Neural progenitor cell (in vitro differentiated cells): ENCODE measurements around the gene CHD6. TPM values are rescaled to one million over a fixed set of nuclear protein-coding genes. Genes with fewer than 3 reads are reported as not detected.
A peak's percentile ranks its signal among the peaks of the same experiment; 100 is the strongest.

ENCODE experiments used
- DNase-seq: peaks from one replicate; pipeline ENCODE4 v3.0.0-alpha.2; 2016; ENCODE audit warnings: low spot score
- H2AFZ ChIP-seq: fragments of 200-600 bp; sonication (generic); replicated peaks from 2 replicates; pipeline ENCODE4 v1.6.1; 2016; ENCODE audit warnings: antibody characterized with exemption
- H3F3A ChIP-seq: fragments of 200-600 bp; sonication (generic); 2 replicates; pipeline ENCODE4 v1.6.1; 2016; ENCODE audit warnings: antibody characterized with exemption, low read depth
- H3K27ac ChIP-seq: fragments of 200-600 bp; sonication (generic); 2 replicates; pipeline ENCODE4 v1.5.1; 2016; ENCODE audit warnings: mild to moderate bottlenecking
- H3K27me3 ChIP-seq: fragments of 200-600 bp; sonication (generic); 2 replicates; pipeline ENCODE4 v1.6.1; 2016; ENCODE audit warnings: mild to moderate bottlenecking, moderate library complexity
- H3K36me3 ChIP-seq: fragments of 200-600 bp; sonication (generic); 2 replicates; pipeline ENCODE4 v1.5.1; 2016
- H3K4me1 ChIP-seq: fragments of 200-600 bp; sonication (generic); 2 replicates; pipeline ENCODE4 v1.6.1; 2016; ENCODE audit warnings: mixed run types
- H3K4me2 ChIP-seq: fragments of 200-600 bp; sonication (generic); 2 replicates; pipeline ENCODE4 v1.6.1; 2016
- H3K4me3 ChIP-seq: fragments of 200-600 bp; sonication (generic); 2 replicates; pipeline ENCODE4 v1.5.1; 2016
- H3K79me2 ChIP-seq: fragments of 200-600 bp; sonication (generic); 2 replicates; pipeline ENCODE4 v1.6.1; 2016; ENCODE audit warnings: low read depth
- H3K9ac ChIP-seq: fragments of 200-600 bp; sonication (generic); 2 replicates; pipeline ENCODE4 v1.6.1; 2016
- H3K9me3 ChIP-seq: fragments of 200-600 bp; sonication (generic); 2 replicates; pipeline ENCODE4 v1.5.1; 2016; ENCODE audit warnings: low read depth
- H4K20me1 ChIP-seq: fragments of 200-600 bp; sonication (generic); 2 replicates; pipeline ENCODE4 v1.6.1; 2016; ENCODE audit warnings: low read depth
- H3K27ac Mint-ChIP-seq: 3 replicates; pipeline ENCODE4 v1.8.0; 2021; ENCODE audit warnings: mixed read lengths
- H3K27me3 Mint-ChIP-seq: 2 replicates; pipeline ENCODE4 v1.8.0; 2022; ENCODE audit warnings: low read depth, mild to moderate bottlenecking, inconsistent platforms, moderate library complexity, mixed read lengths; ENCODE audit not compliant: insufficient read depth
- H3K36me3 Mint-ChIP-seq: 3 replicates; pipeline ENCODE4 v1.8.0; 2021; ENCODE audit warnings: mixed read lengths
- H3K4me1 Mint-ChIP-seq: 3 replicates; pipeline ENCODE4 v1.8.0; 2021; ENCODE audit warnings: mixed read lengths
- H3K4me3 Mint-ChIP-seq: 3 replicates; pipeline ENCODE4 v1.8.0; 2021; ENCODE audit warnings: mild to moderate bottlenecking, moderate library complexity, mixed read lengths
- H3K9me3 Mint-ChIP-seq: 3 replicates; pipeline ENCODE4 v1.8.0; 2020; ENCODE audit warnings: mixed read lengths
- EZH2 ChIP-seq: fragments of 200-600 bp; sonication (generic); IDR thresholded peaks from 2 replicates; pipeline ENCODE4 v1.6.1; 2017; ENCODE audit warnings: antibody characterized with exemption, mild to moderate bottlenecking, moderate library complexity
- EZH2phosphoT487 ChIP-seq: fragments of 200-600 bp; sonication (generic); IDR thresholded peaks from 2 replicates; pipeline ENCODE4 v1.6.1; 2017; ENCODE audit warnings: antibody characterized with exemption
- total RNA-seq: library from RNA; depleted of rRNA; stranded (reverse); fragments of >200 nt; gene quantifications from 2 replicates; pipeline ENCODE4 v1.2.3, GENCODE V29; 2015; ENCODE audit warnings: low replicate concordance
- TF ChIP-seq, protein P1 (sequence below): fragments of 200-600 bp; sonication (generic); IDR thresholded peaks from 2 replicates; pipeline ENCODE4 v1.5.1; 2017; ENCODE audit warnings: antibody characterized with exemption, mild to moderate bottlenecking

The CHD6 gene
- total RNA-seq, 1 donor from 2014 or later: 76.1 TPM

- H3K4me1 Mint-ChIP-seq: peaks cover 33% of the 10 kb centered on the region
- H2AFZ ChIP-seq: no peak overlapping the region
- TF ChIP-seq EZH2 (no peak), EZH2phosphoT487 (no peak)
- TF ChIP-seq, protein P1, sequence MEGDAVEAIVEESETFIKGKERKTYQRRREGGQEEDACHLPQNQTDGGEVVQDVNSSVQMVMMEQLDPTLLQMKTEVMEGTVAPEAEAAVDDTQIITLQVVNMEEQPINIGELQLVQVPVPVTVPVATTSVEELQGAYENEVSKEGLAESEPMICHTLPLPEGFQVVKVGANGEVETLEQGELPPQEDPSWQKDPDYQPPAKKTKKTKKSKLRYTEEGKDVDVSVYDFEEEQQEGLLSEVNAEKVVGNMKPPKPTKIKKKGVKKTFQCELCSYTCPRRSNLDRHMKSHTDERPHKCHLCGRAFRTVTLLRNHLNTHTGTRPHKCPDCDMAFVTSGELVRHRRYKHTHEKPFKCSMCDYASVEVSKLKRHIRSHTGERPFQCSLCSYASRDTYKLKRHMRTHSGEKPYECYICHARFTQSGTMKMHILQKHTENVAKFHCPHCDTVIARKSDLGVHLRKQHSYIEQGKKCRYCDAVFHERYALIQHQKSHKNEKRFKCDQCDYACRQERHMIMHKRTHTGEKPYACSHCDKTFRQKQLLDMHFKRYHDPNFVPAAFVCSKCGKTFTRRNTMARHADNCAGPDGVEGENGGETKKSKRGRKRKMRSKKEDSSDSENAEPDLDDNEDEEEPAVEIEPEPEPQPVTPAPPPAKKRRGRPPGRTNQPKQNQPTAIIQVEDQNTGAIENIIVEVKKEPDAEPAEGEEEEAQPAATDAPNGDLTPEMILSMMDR: no peak
- no peaks in the 10 kb centered on the region for H3K36me3 ChIP-seq
- H3K27me3 ChIP-seq: peaks cover 13% of the 10 kb centered on the region
- no peak for DNase-seq
- H3K27me3 Mint-ChIP-seq: peaks cover 3% of the 10 kb centered on the region
- H3K9me3 ChIP-seq: no peaks in the 10 kb centered on the region
- no peak overlapping the region for H3K27ac ChIP-seq
- peak overlapping the region; percentile 84 for H3K4me2 ChIP-seq
- H3K4me3 ChIP-seq: peak overlapping the region; percentile 99
- peaks cover 31% of the 10 kb centered on the region for H3K79me2 ChIP-seq
- H3K9me3 Mint-ChIP-seq: no peaks in the 10 kb centered on the region
- peaks cover 30% of the 10 kb centered on the region for H4K20me1 ChIP-seq
- H3K4me3 Mint-ChIP-seq: peak overlapping the region; percentile 89
- no peak overlapping the region for H3K9ac ChIP-seq
- peaks cover 3% of the 10 kb centered on the region for H3F3A ChIP-seq
- H3K4me1 ChIP-seq: peaks cover 28% of the 10 kb centered on the region
- no peaks in the 10 kb centered on the region for H3K36me3 Mint-ChIP-seq
- peak overlapping the region; percentile 31 for H3K27ac Mint-ChIP-seq
These were observed 1.4 kb upstream of the CHD6 start for GRCh38 chr20:41619360-41620100.

DNA sequence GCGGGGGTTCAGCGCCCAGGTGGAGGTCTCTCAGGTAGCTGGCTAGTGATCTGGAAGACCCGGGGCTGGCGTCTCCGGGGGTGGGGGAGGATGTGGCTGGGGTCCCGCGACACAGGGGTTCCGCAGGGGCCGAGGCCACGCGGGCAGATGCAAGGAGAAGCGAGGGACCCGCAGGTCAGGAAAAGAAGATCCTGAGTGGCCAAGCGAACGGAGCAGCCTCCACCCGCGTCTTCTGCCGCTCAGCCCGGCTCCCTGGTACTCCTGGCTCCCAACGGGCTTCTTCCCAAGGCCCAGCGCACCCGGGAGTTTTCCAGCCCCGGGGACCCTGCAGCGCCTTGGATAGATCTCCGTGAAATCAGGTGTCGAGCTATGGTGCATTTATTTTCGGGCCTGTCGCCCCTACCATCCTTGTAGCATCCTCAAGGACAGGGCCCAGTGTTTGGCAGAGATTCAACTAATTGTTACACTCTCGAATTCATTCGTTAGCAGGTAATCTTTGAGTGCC lies 682 bp upstream of the CHD6 start:
- H3K27ac Mint-ChIP-seq: peak overlapping the region; percentile 31
- peak overlapping the region; percentile 89 for H3K4me3 Mint-ChIP-seq

DNA sequence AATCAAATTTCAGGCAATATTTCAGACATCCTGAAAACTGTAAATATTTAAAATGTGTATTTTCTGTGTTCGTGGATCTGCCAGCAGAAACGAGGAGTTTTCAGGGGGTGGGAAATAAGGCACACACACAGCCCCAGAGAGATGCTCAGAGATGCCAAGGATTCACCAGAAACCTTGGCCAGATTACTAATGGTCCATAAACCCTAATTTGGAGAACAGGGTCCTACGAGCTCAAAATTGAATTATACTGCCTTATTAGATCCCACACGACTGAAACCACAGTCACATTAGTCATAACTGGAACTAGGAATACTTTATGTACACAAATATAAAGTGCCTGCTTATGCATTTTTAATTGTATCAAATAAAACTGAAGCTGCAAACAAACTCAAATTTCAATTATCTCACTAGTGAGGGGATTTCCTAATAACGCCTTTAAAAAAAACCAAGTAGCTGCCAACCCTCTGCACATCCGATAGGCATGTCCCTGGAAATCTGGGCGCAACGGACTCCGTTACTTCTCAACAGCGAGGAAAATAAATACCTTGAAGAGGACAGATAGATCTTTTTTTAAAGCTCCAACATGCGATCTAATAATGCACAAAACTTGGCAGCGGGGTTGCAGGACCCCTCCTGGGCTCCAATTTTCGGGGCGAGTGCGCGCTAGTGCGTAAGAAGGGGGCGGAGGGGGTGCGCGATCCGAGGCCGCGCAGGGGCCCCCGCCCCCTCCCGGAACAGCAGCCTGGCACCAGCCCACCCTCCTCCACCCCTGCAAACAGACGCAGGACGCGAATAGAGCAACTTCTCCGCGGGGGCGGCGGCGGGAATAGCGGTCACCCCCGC lies 897 bp downstream of the CHD6 start:
- Histone ChIP-seq H4K20me1 (peaks cover 53% of the 10 kb centered on the region), H3K4me2 (peak overlapping the region; percentile 96), H3K27me3 (peaks cover 13% of the 10 kb centered on the region), H3K9me3 (no peaks in the 10 kb centered on the region), H3K4me3 (peak overlapping the region; percentile 99), H3K4me1 (peaks cover 42% of the 10 kb centered on the region), H3K79me2 (peaks cover 54% of the 10 kb centered on the region), H3K36me3 (no peaks in the 10 kb centered on the region), H3K9ac (peak overlapping the region; percentile 79), H3K27ac (no peak overlapping the region), H2AFZ (no peak overlapping the region), H3F3A (peaks cover 3% of the 10 kb centered on the region)
- H3K27ac Mint-ChIP-seq: peak overlapping the region; percentile 75
- peaks cover 11% of the 10 kb centered on the region for H3K36me3 Mint-ChIP-seq
- TF ChIP-seq EZH2phosphoT487 (no peak), EZH2 (peak; percentile 37)
- TF ChIP-seq, protein P1: no peak
- DNase-seq: peak; percentile 69
- H3K27me3 Mint-ChIP-seq: peaks cover 3% of the 10 kb centered on the region
- peaks cover 4% of the 10 kb centered on the region for H3K9me3 Mint-ChIP-seq
- H3K4me1 Mint-ChIP-seq: peaks cover 38% of the 10 kb centered on the region
- peak overlapping the region; percentile 95 for H3K4me3 Mint-ChIP-seq

More for the DNA sequence above, 682 bp upstream of the CHD6 start:
- DNase-seq: no peak
- Mint-ChIP-seq H3K9me3 (peaks cover 2% of the 10 kb centered on the region), H3K27me3 (peaks cover 3% of the 10 kb centered on the region), H3K36me3 (peaks cover 5% of the 10 kb centered on the region), H3K4me1 (peaks cover 38% of the 10 kb centered on the region)
- peaks cover 13% of the 10 kb centered on the region for H3K27me3 ChIP-seq
- H3K9ac ChIP-seq: no peak overlapping the region
- H3K4me2 ChIP-seq: peak overlapping the region; percentile 84
- peaks cover 37% of the 10 kb centered on the region for H4K20me1 ChIP-seq
- H3K36me3 ChIP-seq: no peaks in the 10 kb centered on the region
- H2AFZ ChIP-seq: peak overlapping the region; percentile 94
- H3K9me3 ChIP-seq: no peaks in the 10 kb centered on the region
- H3K4me1 ChIP-seq: peaks cover 35% of the 10 kb centered on the region
- H3K79me2 ChIP-seq: peaks cover 38% of the 10 kb centered on the region
- H3K4me3 ChIP-seq: peak overlapping the region; percentile 99
- TF ChIP-seq EZH2 (no peak), EZH2phosphoT487 (no peak)
- TF ChIP-seq, protein P1: no peak
- no peak overlapping the region for H3K27ac ChIP-seq
- peaks cover 3% of the 10 kb centered on the region for H3F3A ChIP-seq
